Large intestine (tissue), 3 donors: ENCODE data around the gene GATA6. TPM values are rescaled to one million over a fixed set of nuclear protein-coding genes. Genes with fewer than 3 reads are reported as not detected.

ENCODE experiments used
- DNase-seq, 2 donors: peaks; one replicate each; pipeline versions ENCODE4 v3.0.0 to v3.0.0-alpha.2; 2013
- H3K27ac ChIP-seq: one replicate; pipeline ENCODE4 v1.5.1; 2013; ENCODE audit warnings: low read length
- H3K27me3 ChIP-seq: 2 replicates; pipeline ENCODE4 v1.6.1; 2013; ENCODE audit warnings: low read length; ENCODE audit not compliant: control insufficient read depth, insufficient read depth
- H3K36me3 ChIP-seq: 2 replicates; pipeline ENCODE4 v1.6.1; 2013; ENCODE audit warnings: low read length; ENCODE audit not compliant: control insufficient read depth, insufficient read depth
- H3K4me1 ChIP-seq: one replicate; pipeline ENCODE4 v1.6.1; 2013; ENCODE audit warnings: low read length; ENCODE audit not compliant: control insufficient read depth, insufficient read depth
- H3K4me3 ChIP-seq: one replicate; pipeline ENCODE4 v1.5.1; 2013; ENCODE audit warnings: low read length
- H3K9me3 ChIP-seq: one replicate; pipeline ENCODE4 v1.6.1; 2013; ENCODE audit warnings: mild to moderate bottlenecking, low read depth, low read length, moderate library complexity; ENCODE audit not compliant: control insufficient read depth
- WGBS: methylation state at CpG from one replicate; pipeline ENCODE4 v1.1.5; 2013; ENCODE audit warnings: low lambda C conversion rate; ENCODE audit not compliant: insufficient coverage; 5-methylcytosine and 5-hydroxymethylcytosine counted together
- polyA plus RNA-seq: library from polyadenylated mRNA; unstranded; fragments of 120-200 nt; gene quantifications from one replicate; pipeline ENCODE4 v1.2.1, GENCODE V29; 2013

The GATA6 gene
- polyA plus RNA-seq, 1 donor: 85.1 TPM

DNA sequence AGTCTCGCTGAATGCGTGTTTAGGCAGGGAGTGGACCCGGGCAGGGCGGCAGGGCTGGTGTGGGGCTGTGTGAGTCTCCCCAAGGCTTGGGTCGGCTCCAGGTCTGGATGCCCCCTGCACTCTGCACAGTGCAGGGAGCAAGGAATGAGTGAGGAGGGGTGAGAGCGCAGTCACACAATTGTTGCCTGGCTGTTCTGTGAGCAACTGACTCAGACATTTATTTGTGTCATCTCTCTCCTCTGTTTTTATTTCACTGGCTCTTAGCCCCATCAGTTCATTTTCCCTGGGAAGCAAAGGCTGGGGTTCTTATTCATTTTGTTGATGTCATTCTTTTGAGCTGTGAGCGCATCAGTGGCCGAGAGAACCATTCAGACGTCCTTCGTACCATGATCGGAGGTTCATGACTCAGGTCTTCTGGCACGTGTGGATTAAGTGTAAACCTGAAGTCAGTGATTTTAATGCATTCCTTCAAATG, 61.1 kb downstream of the GATA6 start:
- Histone ChIP-seq H3K4me3 (no peak overlapping the region), H3K27ac (no peak overlapping the region), H3K4me1 (peaks cover 20% of the 10 kb centered on the region), H3K27me3 (no peaks in the 10 kb centered on the region), H3K36me3 (no peaks in the 10 kb centered on the region), H3K9me3 (no peaks in the 10 kb centered on the region)
- no peak for DNase-seq
- WGBS: no CpG with 5 or more reads among the region's 12 CpGs

DNA sequence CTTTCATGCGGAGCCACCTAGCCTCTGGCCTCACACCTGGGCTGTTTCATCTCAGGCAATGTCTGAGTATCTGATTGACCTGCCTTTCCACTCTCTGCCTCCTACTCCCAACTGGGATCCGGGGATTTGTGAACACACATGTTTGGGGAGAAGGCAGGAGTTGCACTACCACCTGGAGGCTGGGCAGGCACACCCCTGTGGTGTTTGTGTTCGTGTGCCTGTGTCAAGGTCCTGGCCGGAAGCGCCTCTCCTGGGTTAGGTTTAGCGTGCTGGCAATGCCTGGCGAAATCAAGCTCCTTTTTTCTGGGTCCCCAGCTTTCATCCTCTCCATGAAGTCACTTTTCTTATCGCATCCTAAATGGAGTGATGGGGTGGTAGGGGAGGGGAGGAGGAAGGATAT, 63.9 kb downstream of the GATA6 start:
- H3K4me1 ChIP-seq: peaks cover 20% of the 10 kb centered on the region
- no peaks in the 10 kb centered on the region for H3K27me3 ChIP-seq
- no peak overlapping the region for H3K4me3 ChIP-seq
- H3K9me3 ChIP-seq: no peaks in the 10 kb centered on the region
- WGBS: no CpG with 5 or more reads among the region's 8 CpGs
- no peak overlapping the region for H3K27ac ChIP-seq
- DNase-seq: peak; percentile 26 to 54
- no peaks in the 10 kb centered on the region for H3K36me3 ChIP-seq

DNA sequence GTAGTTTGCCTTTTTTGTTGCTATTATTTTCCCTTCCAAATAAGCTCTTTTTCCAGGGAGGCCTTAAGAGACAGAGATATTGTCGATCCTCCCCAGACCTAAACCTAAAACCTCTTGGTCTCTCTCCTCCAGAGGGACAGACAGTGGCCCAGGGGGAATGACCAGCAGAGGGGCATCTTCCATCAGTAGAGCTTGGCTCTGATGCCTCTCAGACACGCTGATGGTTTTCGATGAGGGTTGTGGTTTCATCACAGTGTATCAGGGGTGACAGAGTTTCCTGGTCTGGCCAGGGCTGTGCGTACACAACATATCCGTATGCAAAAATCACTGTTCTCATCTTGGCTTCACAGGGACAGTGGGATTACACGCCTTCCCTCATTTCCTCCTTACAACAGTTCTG, 68.6 kb downstream of the GATA6 start:
- no peaks in the 10 kb centered on the region for H3K36me3 ChIP-seq
- DNase-seq: no peak
- H3K9me3 ChIP-seq: no peaks in the 10 kb centered on the region
- H3K27ac ChIP-seq: no peak overlapping the region
- no peaks in the 10 kb centered on the region for H3K27me3 ChIP-seq
- peaks cover 26% of the 10 kb centered on the region for H3K4me1 ChIP-seq
- no peak overlapping the region for H3K4me3 ChIP-seq
- WGBS: no CpG with 5 or more reads among the region's 6 CpGs

DNA sequence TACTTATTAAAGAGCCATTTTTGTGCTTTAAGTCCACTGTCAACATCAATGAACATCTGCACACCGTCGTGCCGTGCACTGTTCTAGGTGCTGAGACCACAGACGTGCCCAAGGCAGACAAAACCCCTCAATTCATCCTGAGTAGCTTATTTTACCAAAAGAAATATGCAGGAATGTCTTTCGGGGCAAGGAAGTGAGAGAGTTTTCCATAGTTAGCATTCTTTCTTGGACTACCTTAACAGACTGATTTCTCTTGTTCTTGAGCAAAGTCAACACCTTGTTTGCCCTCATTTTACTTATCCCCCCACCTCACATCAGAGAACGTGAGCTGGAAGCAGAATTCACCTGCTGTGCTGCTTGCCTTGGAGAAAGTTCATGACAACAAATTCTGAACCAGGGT, 69.3 kb downstream of the GATA6 start:
- Histone ChIP-seq H3K9me3 (no peaks in the 10 kb centered on the region), H3K27me3 (no peaks in the 10 kb centered on the region), H3K4me1 (peaks cover 29% of the 10 kb centered on the region), H3K4me3 (no peak overlapping the region), H3K36me3 (no peaks in the 10 kb centered on the region), H3K27ac (no peak overlapping the region)
- 80% methylated on average over 1 of the region's 6 CpGs for WGBS
- no peak for DNase-seq

DNA sequence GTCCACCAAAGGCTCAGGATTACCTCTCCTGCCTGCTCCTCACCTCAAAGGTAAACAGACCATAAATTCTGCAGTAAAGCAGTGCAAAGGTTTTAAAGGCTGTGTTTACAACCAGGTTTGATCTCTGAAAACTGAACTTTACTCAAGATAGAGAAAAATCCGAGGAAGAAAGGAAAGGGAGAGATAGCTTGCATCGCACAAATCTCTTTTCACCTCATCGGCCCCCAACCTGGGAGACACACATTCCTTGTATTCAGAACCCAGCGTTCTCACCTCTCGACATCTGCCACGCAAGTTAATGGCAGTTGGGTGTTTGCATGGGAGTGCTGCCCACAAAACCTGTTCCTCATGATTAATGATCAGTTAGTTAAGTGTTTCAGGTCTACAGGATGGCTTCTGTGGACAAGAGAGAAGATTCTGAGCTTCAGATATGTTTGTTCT, 72.6 kb downstream of the GATA6 start:
- no peak overlapping the region for H3K4me3 ChIP-seq
- H3K4me1 ChIP-seq: peaks cover 32% of the 10 kb centered on the region
- no peaks in the 10 kb centered on the region for H3K27me3 ChIP-seq
- peak overlapping the region; percentile 93 for H3K27ac ChIP-seq
- DNase-seq: peak; percentile 74 to 92
- no peaks in the 10 kb centered on the region for H3K36me3 ChIP-seq
- WGBS: no CpG with 5 or more reads among the region's 6 CpGs
- H3K9me3 ChIP-seq: no peaks in the 10 kb centered on the region

DNA sequence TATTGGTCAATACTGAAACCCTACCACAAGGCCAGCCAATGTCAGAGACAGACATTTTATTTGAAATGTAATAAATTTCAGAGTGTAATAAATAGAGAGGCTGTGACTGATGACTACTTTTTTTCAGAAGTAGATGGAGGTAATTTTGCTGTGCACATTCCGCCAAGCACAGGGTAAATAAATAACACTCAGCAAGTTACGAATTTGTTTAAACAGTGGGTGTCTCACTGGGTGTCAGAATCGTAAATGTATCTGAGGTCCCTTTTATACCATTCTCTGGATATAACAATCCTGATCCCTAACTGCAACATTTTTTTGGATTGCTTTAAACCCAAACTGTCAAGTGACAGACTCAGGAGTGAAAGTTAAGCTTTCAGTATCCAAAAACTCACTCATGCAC, 74.1 kb downstream of the GATA6 start:
- H3K27ac ChIP-seq: no peak overlapping the region

DNA sequence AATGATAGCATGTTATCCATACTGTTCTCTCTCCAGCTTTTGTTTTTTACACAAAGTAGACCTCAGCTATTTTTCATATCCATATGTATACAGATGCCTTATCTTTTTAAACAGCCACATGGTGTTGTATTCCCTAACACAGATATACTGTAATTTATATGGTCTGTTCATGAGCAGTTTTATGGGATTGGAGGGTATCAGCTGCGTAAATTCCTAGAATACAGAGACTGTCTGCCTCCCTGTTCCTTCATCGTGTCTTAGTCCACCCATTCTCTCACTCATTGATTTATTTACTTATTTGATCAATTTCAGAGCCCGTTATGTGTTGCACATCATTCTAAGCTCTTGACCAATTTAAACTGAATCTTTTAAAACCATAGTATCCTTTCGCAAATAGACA, 80.6 kb downstream of the GATA6 start:
- no peaks in the 10 kb centered on the region for H3K36me3 ChIP-seq
- H3K4me3 ChIP-seq: no peak overlapping the region
- DNase-seq: no peak
- no peak overlapping the region for H3K27ac ChIP-seq
- H3K4me1 ChIP-seq: no peaks in the 10 kb centered on the region
- no peaks in the 10 kb centered on the region for H3K27me3 ChIP-seq
- H3K9me3 ChIP-seq: no peaks in the 10 kb centered on the region
- 71% methylated on average over 3 of the region's 4 CpGs for WGBS

More for the DNA sequence above, 74.1 kb downstream of the GATA6 start:
- no peak for DNase-seq
- Histone ChIP-seq H3K27me3 (no peaks in the 10 kb centered on the region), H3K4me1 (peaks cover 32% of the 10 kb centered on the region), H3K4me3 (no peak overlapping the region), H3K36me3 (no peaks in the 10 kb centered on the region), H3K9me3 (no peaks in the 10 kb centered on the region)
- WGBS: 33% methylated on average over 3 of the region's 3 CpGs

DNA sequence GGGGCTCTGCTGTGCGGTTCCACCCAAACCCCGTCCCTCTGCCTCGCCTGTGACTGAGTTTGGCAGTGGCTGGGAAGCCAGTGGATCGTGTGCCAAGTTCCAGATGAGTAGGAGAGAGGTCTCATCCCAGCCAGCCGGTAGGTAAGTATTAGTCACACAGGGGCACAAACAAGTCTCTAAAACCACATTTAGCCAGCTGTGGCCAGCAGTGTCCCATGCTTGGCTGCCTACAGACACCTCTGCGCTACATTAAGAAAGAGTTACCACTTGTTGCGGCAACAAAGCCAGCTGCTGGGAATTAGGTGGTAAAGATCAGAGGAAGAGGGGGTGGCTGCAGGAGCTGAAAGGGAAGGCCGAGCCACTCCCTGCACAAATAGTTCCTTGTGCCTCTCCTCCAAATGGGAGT, 81.2 kb downstream of the GATA6 start:
- WGBS: no CpG with 5 or more reads among the region's 8 CpGs

More for the DNA sequence above, 81.2 kb downstream of the GATA6 start:
- Histone ChIP-seq H3K27ac (no peak overlapping the region), H3K36me3 (no peaks in the 10 kb centered on the region), H3K9me3 (no peaks in the 10 kb centered on the region), H3K4me1 (no peaks in the 10 kb centered on the region), H3K27me3 (no peaks in the 10 kb centered on the region), H3K4me3 (no peak overlapping the region)
- DNase-seq: peak in 1 of 2 donors; percentile 23

Other genes with a start within 250 kb of the GATA6 start
- gene CTAGE1, start 248.3 kb downstream of the GATA6 start, polyA plus RNA-seq: 0.10 TPM